Common myeloid progenitor, CD34-positive (primary cell): Measurements from ENCODE around the gene CCNA1.

Source experiments
- CTCF ChIA-PET: fragments of 350-600 bp; sonication (Branson Sonifier 250); formaldehyde crosslinking; loops from one replicate; lab custom pipeline; 2021; ENCODE audit warnings: antibody characterized with exemption; lab: Charles Lee
- POLR2A ChIA-PET: fragments of 350-600 bp; sonication (Branson Sonifier 250); formaldehyde crosslinking; loops from one replicate; lab custom pipeline; 2021; ENCODE audit warnings: antibody characterized with exemption; lab: Charles Lee
- DNase-seq, 3 donors: peaks; one replicate each; pipeline versions ENCODE4 v3.0.0 to v3.0.0-alpha.2; 2013
- H3K27ac ChIP-seq, 2 experiments: 1 replicate in 1 of 2; 2 replicates in 1 of 2; pipeline ENCODE4 v1.7.0; 2013; ENCODE audit warnings: inconsistent platforms in 2 of 2, low read length in 2 of 2, mild to moderate bottlenecking in 2 of 2, low read depth in 1 of 2, moderate library complexity in 1 of 2; ENCODE audit not compliant: severe bottlenecking in 2 of 2, insufficient read depth in 1 of 2, poor library complexity in 1 of 2
- H3K27me3 ChIP-seq, 5 experiments: replicated peaks in 2 of 5; 1 replicate in 3 of 5; 2 replicates in 2 of 5; pipeline versions ENCODE4 v1.6.1 to v1.7.0; 2013; ENCODE audit warnings: low read length in 4 of 5, mild to moderate bottlenecking in 2 of 5, moderate library complexity in 2 of 5, inconsistent platforms in 1 of 5; ENCODE audit not compliant: insufficient read depth in 5 of 5, control insufficient read depth in 4 of 5
- H3K36me3 ChIP-seq, 4 experiments: 1 replicate in 2 of 4; 2 replicates in 2 of 4; pipeline versions ENCODE4 v1.6.1 to v1.7.0; 2013; ENCODE audit warnings: low read length in 3 of 4, control low read depth in 1 of 4, mild to moderate bottlenecking in 1 of 4; ENCODE audit not compliant: control insufficient read depth in 4 of 4, insufficient read depth in 4 of 4
- H3K4me1 ChIP-seq, 4 experiments: 1 replicate in 3 of 4; 2 replicates in 1 of 4; pipeline versions ENCODE4 v1.6.1 to v1.7.1; 2013; ENCODE audit warnings: low read length in 3 of 4, mild to moderate bottlenecking in 3 of 4, control low read depth in 1 of 4, inconsistent platforms in 1 of 4, moderate library complexity in 1 of 4; ENCODE audit not compliant: control insufficient read depth in 4 of 4, insufficient read depth in 4 of 4; ENCODE audit errors: control extremely low read depth in 1 of 4
- H3K4me3 ChIP-seq, 7 experiments: 1 replicate in 4 of 7; 2 replicates in 3 of 7; pipeline versions ENCODE4 v1.5.1 to v1.7.0; 2013; ENCODE audit warnings: mild to moderate bottlenecking in 7 of 7, low read length in 6 of 7, moderate library complexity in 6 of 7, inconsistent platforms in 2 of 7, low read depth in 2 of 7, control low read depth in 1 of 7; ENCODE audit not compliant: insufficient read depth in 4 of 7, control insufficient read depth in 1 of 7; ENCODE audit errors: extremely low read depth in 1 of 7
- H3K9me3 ChIP-seq, 5 experiments: 1 replicate in 4 of 5; 2 replicates in 1 of 5; pipeline versions ENCODE4 v1.6.1 to v1.7.1; 2013; ENCODE audit warnings: low read length in 4 of 5, mild to moderate bottlenecking in 2 of 5, inconsistent platforms in 1 of 5, low read depth in 1 of 5, moderate library complexity in 1 of 5; ENCODE audit not compliant: control insufficient read depth in 4 of 5, insufficient read depth in 2 of 5; ENCODE audit errors: control extremely low read depth in 1 of 5
- WGBS: methylation state at CpG from one replicate; pipeline ENCODE4 v1.1.5; 2013; ENCODE audit not compliant: insufficient coverage; 5-methylcytosine and 5-hydroxymethylcytosine counted together

Gene CCNA1

DNA sequence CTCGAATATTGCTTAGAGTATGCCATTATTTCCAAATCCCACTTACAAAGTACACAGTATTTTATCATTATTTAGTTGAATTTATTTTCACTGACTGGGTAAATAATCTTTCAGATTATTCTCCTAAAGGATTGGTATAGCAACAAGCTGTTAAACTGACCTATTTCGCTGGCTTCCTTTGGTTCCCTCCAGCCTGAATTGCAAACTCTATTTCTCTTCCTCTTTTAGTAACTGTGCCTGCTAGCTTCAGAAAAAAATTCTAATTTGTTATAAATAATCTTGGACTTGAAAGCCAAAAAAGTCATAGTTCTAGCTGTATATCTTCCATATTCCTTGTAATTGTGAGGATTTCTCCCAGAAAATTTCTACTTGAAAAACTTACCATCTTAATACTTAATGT, 15.0 kb upstream of the CCNA1 start:
- H3K27ac ChIP-seq: peak overlapping the region; percentile 52 to 89
- no peaks in the 10 kb centered on the region for H3K27me3 ChIP-seq
- H3K4me3 ChIP-seq: peak overlapping the region in 5 of 7 experiments; percentile 14 to 79 (median 38)
- DNase-seq: peak in 2 of 3 donors; percentile 56 to 67
- ChIA-PET CTCF (interaction anchor here (1.0 to 3.6 kb wide), 9 partner anchors 9 to 567 kb away, joined by 3 to 31 read pairs (median 3); partner anchors contain the start of genes SERTM1 and SPART), POLR2A (no interaction called here)
- H3K36me3 ChIP-seq: no peaks in the 10 kb centered on the region
- H3K4me1 ChIP-seq: peaks cover 21 to 50% (median 31%) of the 10 kb centered on the region in 4 experiments
- no peaks in the 10 kb centered on the region for H3K9me3 ChIP-seq
- WGBS: 0% methylated on average over 1 of the region's 2 CpGs

DNA sequence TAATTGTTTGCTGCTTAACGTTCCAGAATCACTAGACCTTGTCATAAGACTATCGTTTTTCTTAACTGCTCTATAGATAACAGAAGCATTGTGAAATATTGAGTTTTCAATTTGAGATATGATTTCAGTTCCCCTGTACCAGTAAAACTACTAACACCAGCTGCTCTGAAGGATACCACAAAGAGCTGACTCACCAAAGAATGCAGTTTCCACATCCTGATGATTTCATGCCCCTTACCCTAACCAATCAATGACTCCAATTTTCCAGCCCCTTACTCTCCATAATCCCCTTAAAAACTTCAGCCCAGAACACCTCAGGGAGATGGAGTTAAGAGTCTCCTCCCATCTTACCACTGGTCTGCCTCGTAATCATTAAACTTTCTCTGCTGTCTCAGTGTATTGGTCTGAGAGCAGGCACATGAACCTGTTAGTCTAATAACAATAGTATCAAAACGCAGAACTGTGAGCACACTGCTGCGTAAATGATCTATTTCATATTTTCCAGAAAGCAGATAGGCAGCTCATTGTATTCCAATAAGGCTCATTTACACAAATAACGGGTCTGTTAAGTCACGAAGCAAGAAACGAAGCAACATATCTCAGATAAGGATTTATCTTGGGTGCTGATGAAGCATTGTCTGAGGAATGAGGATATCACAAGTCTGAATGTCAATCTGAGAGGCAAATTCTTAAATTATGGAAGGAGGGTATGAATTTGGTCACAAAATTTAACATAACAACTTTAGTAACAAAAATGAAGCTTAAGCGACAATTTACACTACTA, 14.1 kb upstream of the CCNA1 start:
- no peaks in the 10 kb centered on the region for H3K9me3 ChIP-seq
- peak overlapping the region in 6 of 7 experiments; percentile 14 to 79 (median 36) for H3K4me3 ChIP-seq
- no peaks in the 10 kb centered on the region for H3K36me3 ChIP-seq
- WGBS: 17% methylated on average over 3 of the region's 9 CpGs
- H3K4me1 ChIP-seq: peaks cover 21 to 50% (median 31%) of the 10 kb centered on the region in 4 experiments
- peak overlapping the region; percentile 52 to 89 for H3K27ac ChIP-seq
- H3K27me3 ChIP-seq: no peaks in the 10 kb centered on the region
- peak; percentile 56 to 92 (median 86) for DNase-seq
- ChIA-PET POLR2A (no interaction called here), CTCF (interaction anchor here (1.0 to 4.8 kb wide), 18 partner anchors 10 to 649 kb away, joined by 3 to 31 read pairs (median 4); no protein-coding TSS in a partner anchor)

GRCh38 chr13:36420437-36420891, 11.8 kb upstream of the CCNA1 start:
- CTCF ChIA-PET: interaction anchor here (0.8 to 4.8 kb wide), 11 partner anchors 12 to 422 kb away, joined by 3 to 31 read pairs (median 6); partner anchors contain the start of gene SPART
- H3K36me3 ChIP-seq: no peaks in the 10 kb centered on the region
- POLR2A ChIA-PET: no interaction called here

GRCh38 chr13:36421447-36421846, 10.8 kb upstream of the CCNA1 start:
- no peak overlapping the region for H3K27ac ChIP-seq
- H3K27me3 ChIP-seq: no peaks in the 10 kb centered on the region
- no peak overlapping the region for H3K4me3 ChIP-seq
- H3K9me3 ChIP-seq: peaks cover 0 to 2% (median 0%) of the 10 kb centered on the region in 5 experiments
- H3K36me3 ChIP-seq: no peaks in the 10 kb centered on the region
- peaks cover 19 to 46% (median 30%) of the 10 kb centered on the region in 4 experiments for H3K4me1 ChIP-seq
- CTCF ChIA-PET: interaction anchor here (0.5 to 4.8 kb wide), 10 partner anchors 11 to 562 kb away, joined by 3 to 23 read pairs (median 3); partner anchors contain the start of genes CCNA1 and SPART
- peak in 2 of 3 donors; percentile 68 to 80 for DNase-seq
- POLR2A ChIA-PET: no interaction called here

More at GRCh38 chr13:36420437-36420891, 11.8 kb upstream of the CCNA1 start:
- Histone ChIP-seq H3K27me3 (no peaks in the 10 kb centered on the region), H3K4me1 (peaks cover 21 to 47% (median 31%) of the 10 kb centered on the region in 4 experiments), H3K27ac (no peak overlapping the region), H3K4me3 (peak overlapping the region in 1 of 7 experiments; percentile 43), H3K9me3 (peaks cover 0 to 2% (median 0%) of the 10 kb centered on the region in 5 experiments)
- peak; percentile 86 to 94 (median 92) for DNase-seq
- WGBS: 37% methylated on average over 4 of the region's 6 CpGs

- no peaks in the 10 kb centered on the region for H3K36me3 ChIP-seq
- DNase-seq: no peak
- POLR2A ChIA-PET: no interaction called here
- H3K27ac ChIP-seq: no peak overlapping the region
- WGBS: 80% methylated on average over 1 of the region's 2 CpGs
- peaks cover 4 to 32% (median 29%) of the 10 kb centered on the region in 4 experiments for H3K4me1 ChIP-seq
- H3K9me3 ChIP-seq: peaks cover 0 to 2% (median 0%) of the 10 kb centered on the region in 5 experiments
- peaks cover 0 to 41% (median 23%) of the 10 kb centered on the region in 5 experiments for H3K27me3 ChIP-seq
- no peak overlapping the region for H3K4me3 ChIP-seq
- CTCF ChIA-PET: interaction anchor here (0.7 to 2.2 kb wide), 3 partner anchors 9 to 960 kb away, joined by 3 to 8 read pairs (median 4); no protein-coding TSS in a partner anchor
Observed at GRCh38 chr13:36428086-36428485, 4.2 kb upstream of the CCNA1 start.

- Histone ChIP-seq H3K9me3 (no peaks in the 10 kb centered on the region), H3K4me1 (peaks cover 4 to 33% (median 30%) of the 10 kb centered on the region in 4 experiments), H3K27ac (no peak overlapping the region), H3K36me3 (no peaks in the 10 kb centered on the region), H3K4me3 (peak overlapping the region in 4 of 7 experiments; percentile 40 to 72 (median 60)), H3K27me3 (peaks cover 0 to 46% (median 24%) of the 10 kb centered on the region in 5 experiments)
- CTCF ChIA-PET: interaction anchor here (0.6 kb wide), 1 partner anchor 646 kb away, joined by 3 read pairs; no protein-coding TSS in a partner anchor
- POLR2A ChIA-PET: no interaction called here
- WGBS: 10% methylated on average over 28 of the region's 34 CpGs
- peak in 2 of 3 donors; percentile 29 to 31 for DNase-seq
Observed at GRCh38 chr13:36430247-36431203, 1.8 kb upstream of the CCNA1 start.
